ENCODE measurements around the gene LRRC3B.
"Not testable (repeated sequence)": the region's sequence is repeated elsewhere in the genome, so short reads cannot be mapped to it uniquely, and the experiment has no call there.

The LRRC3B gene

GRCh38 chr3:26622621-26623418, at the start of gene LRRC3B:
LRRC3B (plus strand) TSS chr3:26622772; CDS start chr3:26709673, 86,901 bp downstream.
- DNase-seq, result no peak

GRCh38 chr3:26574766-26575165, 47.8 kb upstream of the LRRC3B start:
- DNase-seq, result no peak

GRCh38 chr3:26579116-26579515, 43.5 kb upstream of the LRRC3B start:
- DNase-seq, result no peak

GRCh38 chr3:26587571-26587970, 35.0 kb upstream of the LRRC3B start:
- DNase-seq, result no peak

GRCh38 chr3:26588931-26589330, 33.6 kb upstream of the LRRC3B start:
- DNase-seq, result no peak

GRCh38 chr3:26589678-26590077, 32.9 kb upstream of the LRRC3B start:
- DNase-seq, result no peak

GRCh38 chr3:26590919-26591484, 31.6 kb upstream of the LRRC3B start:
- DNase-seq, result no peak

- no peak for DNase-seq
These were observed 30.6 kb upstream of the LRRC3B start for GRCh38 chr3:26591926-26592325.

- DNase-seq, result no peak
These were observed 30.1 kb upstream of the LRRC3B start for GRCh38 chr3:26592451-26592850.

- DNase-seq, result no peak
These were observed 26.2 kb upstream of the LRRC3B start for GRCh38 chr3:26596335-26596734.

GRCh38 chr3:26603311-26603710, 19.3 kb upstream of the LRRC3B start:
- DNase-seq, result not testable (repeated sequence)

GRCh38 chr3:26603771-26604170, 18.8 kb upstream of the LRRC3B start:
- not testable (repeated sequence) for DNase-seq

GRCh38 chr3:26614006-26614685, 8.4 kb upstream of the LRRC3B start:
- no peak for DNase-seq

- no peak for DNase-seq
These were observed 1.4 kb upstream of the LRRC3B start for GRCh38 chr3:26621176-26621575.

GRCh38 chr3:26621906-26622620, 509 bp upstream of the LRRC3B start:
- DNase-seq, result no peak

- DNase-seq, result no peak
These were observed 1.0 kb downstream of the LRRC3B start for GRCh38 chr3:26623419-26624208.

- no peak for DNase-seq
These were observed 1.7 kb downstream of the LRRC3B start for GRCh38 chr3:26624209-26624765.

- DNase-seq, result no peak
These were observed 2.6 kb downstream of the LRRC3B start for GRCh38 chr3:26625187-26625586.

- DNase-seq, result no peak
These were observed 4.5 kb downstream of the LRRC3B start for GRCh38 chr3:26627080-26627479.

GRCh38 chr3:26628915-26629314, 6.3 kb downstream of the LRRC3B start:
- no peak for DNase-seq

- DNase-seq, result no peak
These were observed 8.3 kb downstream of the LRRC3B start for GRCh38 chr3:26630669-26631389.

GRCh38 chr3:26631390-26631738, 8.8 kb downstream of the LRRC3B start:
- no peak for DNase-seq

Data from NCI-H748 treated with DMSO at 0.1 percent for 48 hours (cell line).